GM23248 (cell line): ENCODE results near the gene SCN3A.

Experiments used
- EZH2 ChIP-seq: fragments of 200-600 bp; sonication (generic); IDR thresholded peaks from 2 replicates; pipeline ENCODE4 v1.6.1; 2018; ENCODE audit warnings: antibody characterized with exemption, mild to moderate bottlenecking; ENCODE audit not compliant: insufficient read depth, poor library complexity, severe bottlenecking
- EZH2phosphoT487 ChIP-seq: fragments of 200-600 bp; sonication (generic); IDR thresholded peaks from 2 replicates; pipeline ENCODE4 v1.6.1; 2018; ENCODE audit warnings: antibody characterized with exemption, moderate library complexity, mild to moderate bottlenecking, low read depth; ENCODE audit not compliant: insufficient read depth

- TF ChIP-seq EZH2, result no peak
- TF ChIP-seq EZH2phosphoT487, result no peak
These were observed 93.5 kb downstream of the SCN3A start for GRCh38 chr2:165110394-165110793.
